CD14-positive monocyte (primary cell): ENCODE results near the gene EYS. TPM values are rescaled to one million over a fixed set of nuclear protein-coding genes. Genes with fewer than 3 reads are reported as not detected.

Experiments used
- DNase-seq, 3 donors: peaks; one replicate each; pipeline ENCODE4 v3.0.0-alpha.2; 2011 to 2022
- H2AFZ ChIP-seq: 2 replicates; pipeline ENCODE4 v1.6.0; 2012; ENCODE audit warnings: mild to moderate bottlenecking, low read depth, low read length, inconsistent platforms; ENCODE audit not compliant: insufficient read depth, poor library complexity, severe bottlenecking
- H3K27ac ChIP-seq, 2 donors: 1 replicate in 1 of 2; 2 replicates in 1 of 2; pipeline ENCODE4 v1.5.1; 2012 to 2013; ENCODE audit warnings: low read length in 2 of 2, control low read depth in 1 of 2, inconsistent platforms in 1 of 2, low read depth in 1 of 2, mild to moderate bottlenecking in 1 of 2
- H3K27me3 ChIP-seq, 2 donors: one replicate each; pipeline versions ENCODE4 v1.6.0 to v1.6.1; 2011 to 2013; ENCODE audit warnings: low read length in 2 of 2; ENCODE audit not compliant: control insufficient read depth in 2 of 2, insufficient read depth in 2 of 2
- H3K36me3 ChIP-seq, 2 donors: replicated peaks in 1 of 2; 1 replicate in 1 of 2; 2 replicates in 1 of 2; pipeline versions ENCODE4 v1.5.1 to v1.6.1; 2012 to 2013; ENCODE audit warnings: low read length in 2 of 2, control low read depth in 1 of 2, inconsistent platforms in 1 of 2, mild to moderate bottlenecking in 1 of 2; ENCODE audit not compliant: insufficient read depth in 2 of 2, control insufficient read depth in 1 of 2
- H3K4me1 ChIP-seq, 2 donors: 1 replicate in 1 of 2; 2 replicates in 1 of 2; pipeline versions ENCODE4 v1.5.1 to v1.6.1; 2012 to 2013; ENCODE audit warnings: low read length in 2 of 2, control low read depth in 1 of 2, inconsistent platforms in 1 of 2, mild to moderate bottlenecking in 1 of 2, moderate library complexity in 1 of 2; ENCODE audit not compliant: insufficient read depth in 2 of 2, control insufficient read depth in 1 of 2
- H3K4me2 ChIP-seq: replicated peaks from 2 replicates; pipeline ENCODE3; 2012; ENCODE audit warnings: low read length, moderate library complexity, mild to moderate bottlenecking; ENCODE audit not compliant: poor library complexity, severe bottlenecking; ENCODE audit errors: extremely low read depth
- H3K4me3 ChIP-seq, 3 experiments: fragments of 200-600 bp in 1 of 3; sonication (generic) in 1 of 3; replicated peaks in 1 of 3; 1 replicate in 2 of 3; 2 replicates in 1 of 3; pipeline ENCODE4 v1.5.1; 2011 to 2013; ENCODE audit warnings: low read length in 3 of 3, mild to moderate bottlenecking in 3 of 3, control low read depth in 2 of 3, low read depth in 2 of 3, inconsistent platforms in 1 of 3, moderate library complexity in 1 of 3
- H3K79me2 ChIP-seq: 2 replicates; pipeline ENCODE4 v1.6.0; 2012; ENCODE audit warnings: mild to moderate bottlenecking, control low read depth, inconsistent platforms, low read length, moderate library complexity; ENCODE audit not compliant: insufficient read depth
- H3K9ac ChIP-seq: 2 replicates; pipeline ENCODE4 v1.6.0; 2017; ENCODE audit warnings: low read length, mild to moderate bottlenecking; ENCODE audit not compliant: insufficient read depth, poor library complexity, severe bottlenecking
- H3K9me3 ChIP-seq, 2 donors: replicated peaks in 1 of 2; 1 replicate in 1 of 2; 2 replicates in 1 of 2; pipeline versions ENCODE4 v1.5.1 to v1.6.1; 2012 to 2013; ENCODE audit warnings: low read length in 2 of 2, control low read depth in 1 of 2; ENCODE audit not compliant: control insufficient read depth in 1 of 2, insufficient read depth in 1 of 2
- H4K20me1 ChIP-seq: 2 replicates; pipeline ENCODE4 v1.6.0; 2012; ENCODE audit warnings: mild to moderate bottlenecking, low read length, control low read depth, moderate library complexity; ENCODE audit not compliant: insufficient read depth
- H3K27ac Mint-ChIP-seq, 7 donors: one replicate each; pipeline ENCODE4 v1.8.0; 2020; ENCODE audit warnings: mild to moderate bottlenecking in 7 of 7, mixed read lengths in 7 of 7, moderate library complexity in 6 of 7, inconsistent platforms in 2 of 7
- H3K27me3 Mint-ChIP-seq, 3 donors: one replicate each; pipeline ENCODE4 v1.8.0; 2021 to 2022; ENCODE audit warnings: low read depth in 3 of 3, mild to moderate bottlenecking in 3 of 3, mixed read lengths in 3 of 3, moderate library complexity in 3 of 3, inconsistent platforms in 1 of 3
- H3K36me3 Mint-ChIP-seq, 2 donors: one replicate each; pipeline ENCODE4 v1.8.0; 2020; ENCODE audit warnings: mixed read lengths in 2 of 2, inconsistent platforms in 1 of 2, mild to moderate bottlenecking in 1 of 2
- H3K4me1 Mint-ChIP-seq: one replicate; pipeline ENCODE4 v1.8.0; 2020; ENCODE audit warnings: mild to moderate bottlenecking, mixed read lengths
- H3K4me3 Mint-ChIP-seq, 2 donors: one replicate each; pipeline ENCODE4 v1.8.0; 2020; ENCODE audit warnings: mild to moderate bottlenecking in 2 of 2, mixed read lengths in 2 of 2, moderate library complexity in 1 of 2
- H3K9me3 Mint-ChIP-seq, 7 donors: one replicate each; pipeline ENCODE4 v1.8.0; 2020 to 2022; ENCODE audit warnings: mixed read lengths in 7 of 7, mild to moderate bottlenecking in 6 of 7, moderate library complexity in 6 of 7, inconsistent platforms in 2 of 7
- WGBS: methylation state at CpG from one replicate; pipeline ENCODE4 v1.1.5; 2013; ENCODE audit warnings: missing lambda C conversion rate; ENCODE audit not compliant: insufficient coverage; 5-methylcytosine and 5-hydroxymethylcytosine counted together
- intact Hi-C, 2 donors: fragments of 100-400 bp; cut with micrococcal nuclease; formaldehyde crosslinking; loops; one replicate each; pipeline versions ENCODE4 v1.15.0 to v1.15.1; 2023
- polyA plus RNA-seq, 3 donors: library from polyadenylated mRNA; depleted of rRNA in 1 of 3; unstranded in 2 of 3; stranded (reverse) in 1 of 3; fragments of 300-500 nt in 2 of 3; fragments of >200 nt in 1 of 3; fragmentation: Illumina TruSeq in 2 of 3; gene quantifications; 1 replicate in 2 of 3; 2 replicates in 1 of 3; pipeline ENCODE4 v1.2.3, GENCODE V29; 2012 to 2021
- TF ChIP-seq, protein P1 (sequence below): fragments of 200-600 bp; IDR thresholded peaks from one replicate; pipeline ENCODE4 v1.8.0; 2022; ENCODE audit warnings: antibody characterized with exemption, mild to moderate bottlenecking

The EYS gene
- polyA plus RNA-seq, 3 donors, result 0.01 to 0.03 TPM; not detected in 1

DNA sequence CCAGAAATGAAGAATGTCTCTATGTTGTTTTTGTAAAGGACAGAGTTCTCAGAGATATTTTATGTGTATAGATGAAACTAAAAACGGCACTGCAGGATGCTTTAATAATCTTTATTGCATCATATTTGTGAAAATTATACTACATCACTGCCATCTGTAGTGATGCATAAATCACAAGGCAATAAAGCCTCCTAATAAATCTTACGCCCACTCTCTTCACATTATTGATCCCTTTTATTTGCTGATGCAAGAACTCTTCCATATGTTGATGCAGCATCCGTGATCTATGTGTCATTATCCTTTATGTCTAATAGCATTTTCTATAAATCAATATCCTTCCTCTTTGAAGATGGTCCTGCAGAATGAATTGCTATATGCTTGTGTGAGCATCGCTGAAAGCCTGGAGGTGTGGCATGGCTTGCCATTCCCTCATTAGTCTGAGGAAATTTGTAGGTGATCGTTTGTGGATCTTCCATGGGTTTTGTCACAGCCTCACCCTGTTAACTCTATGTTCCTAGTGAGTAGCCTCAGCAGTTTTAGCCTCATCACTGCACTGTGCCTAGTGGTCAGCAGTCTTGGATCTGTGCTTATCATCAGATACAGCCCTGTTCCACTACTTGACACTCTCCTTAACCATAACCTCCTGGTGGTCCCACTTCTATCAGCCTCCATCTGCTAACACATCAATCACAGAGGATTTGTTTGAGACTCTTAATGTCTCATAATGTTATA, 983.5 kb downstream of the EYS start:
- Mint-ChIP-seq H3K36me3 (no peaks in the 10 kb centered on the region), H3K27me3 (no peaks in the 10 kb centered on the region), H3K4me1 (no peaks in the 10 kb centered on the region), H3K9me3 (peaks cover 1 to 4% (median 2%) of the 10 kb centered on the region in 7 donors), H3K4me3 (no peak overlapping the region), H3K27ac (no peak overlapping the region)
- 80% methylated on average over 1 of the region's 5 CpGs for WGBS
- DNase-seq, result no peak
- Histone ChIP-seq H3K36me3 (no peaks in the 10 kb centered on the region), H3K27ac (no peak overlapping the region), H2AFZ (no peak overlapping the region), H3K27me3 (no peaks in the 10 kb centered on the region), H3K9me3 (peaks cover 1 to 9% of the 10 kb centered on the region in 2 donors), H3K9ac (no peak overlapping the region), H3K79me2 (no peaks in the 10 kb centered on the region), H3K4me1 (no peaks in the 10 kb centered on the region), H4K20me1 (no peaks in the 10 kb centered on the region), H3K4me2 (no peak overlapping the region), H3K4me3 (no peak overlapping the region)
- intact Hi-C loops, result no loop called here
- TF ChIP-seq, protein P1, sequence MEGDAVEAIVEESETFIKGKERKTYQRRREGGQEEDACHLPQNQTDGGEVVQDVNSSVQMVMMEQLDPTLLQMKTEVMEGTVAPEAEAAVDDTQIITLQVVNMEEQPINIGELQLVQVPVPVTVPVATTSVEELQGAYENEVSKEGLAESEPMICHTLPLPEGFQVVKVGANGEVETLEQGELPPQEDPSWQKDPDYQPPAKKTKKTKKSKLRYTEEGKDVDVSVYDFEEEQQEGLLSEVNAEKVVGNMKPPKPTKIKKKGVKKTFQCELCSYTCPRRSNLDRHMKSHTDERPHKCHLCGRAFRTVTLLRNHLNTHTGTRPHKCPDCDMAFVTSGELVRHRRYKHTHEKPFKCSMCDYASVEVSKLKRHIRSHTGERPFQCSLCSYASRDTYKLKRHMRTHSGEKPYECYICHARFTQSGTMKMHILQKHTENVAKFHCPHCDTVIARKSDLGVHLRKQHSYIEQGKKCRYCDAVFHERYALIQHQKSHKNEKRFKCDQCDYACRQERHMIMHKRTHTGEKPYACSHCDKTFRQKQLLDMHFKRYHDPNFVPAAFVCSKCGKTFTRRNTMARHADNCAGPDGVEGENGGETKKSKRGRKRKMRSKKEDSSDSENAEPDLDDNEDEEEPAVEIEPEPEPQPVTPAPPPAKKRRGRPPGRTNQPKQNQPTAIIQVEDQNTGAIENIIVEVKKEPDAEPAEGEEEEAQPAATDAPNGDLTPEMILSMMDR, result no peak

DNA sequence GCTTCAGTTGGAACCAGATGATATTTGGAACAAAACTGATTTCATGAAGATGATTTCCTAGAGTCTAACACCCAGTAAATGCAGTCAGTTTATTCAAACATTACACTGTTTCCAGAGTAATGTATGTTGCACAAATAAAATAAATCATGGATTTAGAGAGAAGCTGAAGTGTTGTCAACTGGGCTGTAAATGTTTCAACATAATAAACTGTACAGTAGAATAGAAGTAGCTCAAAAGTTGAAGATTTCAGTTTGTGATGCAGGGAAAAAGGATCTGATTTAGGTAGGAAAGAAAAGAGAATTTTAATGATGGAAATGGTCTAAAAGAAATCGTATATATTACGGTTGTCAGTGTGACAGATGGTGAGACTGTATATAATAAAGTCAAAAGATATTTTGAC, 985.2 kb downstream of the EYS start:
- peaks cover 0 to 3% (median 2%) of the 10 kb centered on the region in 7 donors for H3K9me3 Mint-ChIP-seq
- Histone ChIP-seq H3K36me3 (no peaks in the 10 kb centered on the region), H3K9me3 (peaks cover 0 to 4% of the 10 kb centered on the region in 2 donors), H3K4me2 (no peak overlapping the region), H3K4me1 (no peaks in the 10 kb centered on the region), H3K27me3 (no peaks in the 10 kb centered on the region), H3K27ac (no peak overlapping the region), H2AFZ (no peak overlapping the region), H3K4me3 (no peak overlapping the region), H3K9ac (no peak overlapping the region), H3K79me2 (no peaks in the 10 kb centered on the region), H4K20me1 (no peaks in the 10 kb centered on the region)
- no peaks in the 10 kb centered on the region for H3K4me1 Mint-ChIP-seq
- H3K27me3 Mint-ChIP-seq, result no peaks in the 10 kb centered on the region
- intact Hi-C loops, result no loop called here
- TF ChIP-seq, protein P1, result no peak
- H3K4me3 Mint-ChIP-seq, result no peak overlapping the region
- no peak overlapping the region for H3K27ac Mint-ChIP-seq
- H3K36me3 Mint-ChIP-seq, result no peaks in the 10 kb centered on the region
- 100% methylated on average over 1 of the region's 2 CpGs for WGBS
- no peak for DNase-seq
